Measurements from ENCODE around the gene HLA-DQB1.

DNA sequence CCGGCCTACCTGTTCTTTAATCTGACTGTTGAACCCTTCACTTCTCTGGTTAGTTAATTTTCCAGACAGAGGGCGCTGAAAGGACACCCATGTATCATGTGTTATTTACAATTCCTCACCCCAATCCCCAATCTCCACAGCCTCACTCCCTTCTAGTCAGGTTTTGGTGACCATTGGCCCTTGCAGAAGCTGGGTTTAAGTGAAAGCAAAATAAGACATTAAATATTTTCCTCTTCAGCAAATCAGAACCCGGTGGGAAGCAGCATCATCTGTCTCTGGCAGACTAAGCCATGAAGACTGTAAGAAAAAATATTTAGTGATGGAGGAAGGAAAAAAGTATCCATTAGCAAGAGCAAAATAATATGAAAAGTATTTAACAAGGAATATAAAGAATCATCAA, 38.6 kb downstream of the HLA-DQB1 start:
- TF ChIP-seq, protein P1, sequence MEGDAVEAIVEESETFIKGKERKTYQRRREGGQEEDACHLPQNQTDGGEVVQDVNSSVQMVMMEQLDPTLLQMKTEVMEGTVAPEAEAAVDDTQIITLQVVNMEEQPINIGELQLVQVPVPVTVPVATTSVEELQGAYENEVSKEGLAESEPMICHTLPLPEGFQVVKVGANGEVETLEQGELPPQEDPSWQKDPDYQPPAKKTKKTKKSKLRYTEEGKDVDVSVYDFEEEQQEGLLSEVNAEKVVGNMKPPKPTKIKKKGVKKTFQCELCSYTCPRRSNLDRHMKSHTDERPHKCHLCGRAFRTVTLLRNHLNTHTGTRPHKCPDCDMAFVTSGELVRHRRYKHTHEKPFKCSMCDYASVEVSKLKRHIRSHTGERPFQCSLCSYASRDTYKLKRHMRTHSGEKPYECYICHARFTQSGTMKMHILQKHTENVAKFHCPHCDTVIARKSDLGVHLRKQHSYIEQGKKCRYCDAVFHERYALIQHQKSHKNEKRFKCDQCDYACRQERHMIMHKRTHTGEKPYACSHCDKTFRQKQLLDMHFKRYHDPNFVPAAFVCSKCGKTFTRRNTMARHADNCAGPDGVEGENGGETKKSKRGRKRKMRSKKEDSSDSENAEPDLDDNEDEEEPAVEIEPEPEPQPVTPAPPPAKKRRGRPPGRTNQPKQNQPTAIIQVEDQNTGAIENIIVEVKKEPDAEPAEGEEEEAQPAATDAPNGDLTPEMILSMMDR (IDR thresholded peaks at IDR 0.05) = no peak
- TF ChIP-seq POLR2A (IDR thresholded peaks at IDR 0.05) (no peak), POLR2AphosphoS5 (IDR thresholded peaks at IDR 0.05) (no peak), EP300 (IDR thresholded peaks at IDR 0.05; ENCODE audit: low read depth) (no peak)
